DND-41 (cell line): ENCODE results near the gene STRN3.

ENCODE experiments used
- EZH2 ChIP-seq: IDR thresholded peaks from 3 replicates; pipeline ENCODE4 v1.6.1; 2012; ENCODE audit warnings: borderline replicate concordance, low read depth, mild to moderate bottlenecking, moderate library complexity, low read length, inconsistent platforms; ENCODE audit not compliant: severe bottlenecking
- TF ChIP-seq, protein P1 (sequence below): IDR thresholded peaks from 2 replicates; pipeline ENCODE4 v1.5.1; 2012; ENCODE audit warnings: borderline replicate concordance, low read length, moderate library complexity, mild to moderate bottlenecking; ENCODE audit not compliant: poor library complexity, severe bottlenecking; ENCODE audit errors: extremely low read depth

- TF ChIP-seq, protein P1, sequence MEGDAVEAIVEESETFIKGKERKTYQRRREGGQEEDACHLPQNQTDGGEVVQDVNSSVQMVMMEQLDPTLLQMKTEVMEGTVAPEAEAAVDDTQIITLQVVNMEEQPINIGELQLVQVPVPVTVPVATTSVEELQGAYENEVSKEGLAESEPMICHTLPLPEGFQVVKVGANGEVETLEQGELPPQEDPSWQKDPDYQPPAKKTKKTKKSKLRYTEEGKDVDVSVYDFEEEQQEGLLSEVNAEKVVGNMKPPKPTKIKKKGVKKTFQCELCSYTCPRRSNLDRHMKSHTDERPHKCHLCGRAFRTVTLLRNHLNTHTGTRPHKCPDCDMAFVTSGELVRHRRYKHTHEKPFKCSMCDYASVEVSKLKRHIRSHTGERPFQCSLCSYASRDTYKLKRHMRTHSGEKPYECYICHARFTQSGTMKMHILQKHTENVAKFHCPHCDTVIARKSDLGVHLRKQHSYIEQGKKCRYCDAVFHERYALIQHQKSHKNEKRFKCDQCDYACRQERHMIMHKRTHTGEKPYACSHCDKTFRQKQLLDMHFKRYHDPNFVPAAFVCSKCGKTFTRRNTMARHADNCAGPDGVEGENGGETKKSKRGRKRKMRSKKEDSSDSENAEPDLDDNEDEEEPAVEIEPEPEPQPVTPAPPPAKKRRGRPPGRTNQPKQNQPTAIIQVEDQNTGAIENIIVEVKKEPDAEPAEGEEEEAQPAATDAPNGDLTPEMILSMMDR: no peak
- TF ChIP-seq EZH2: no peak
Observed at GRCh38 chr14:31024577-31025366, 1.4 kb downstream of the STRN3 start.
